ENCODE results near the gene BPIFB6. TPM values are rescaled to one million over a fixed set of nuclear protein-coding genes. Genes with fewer than 3 reads are reported as not detected.

The BPIFB6 gene
- total RNA-seq, 3 donors from 2014 or later, result not detected

DNA sequence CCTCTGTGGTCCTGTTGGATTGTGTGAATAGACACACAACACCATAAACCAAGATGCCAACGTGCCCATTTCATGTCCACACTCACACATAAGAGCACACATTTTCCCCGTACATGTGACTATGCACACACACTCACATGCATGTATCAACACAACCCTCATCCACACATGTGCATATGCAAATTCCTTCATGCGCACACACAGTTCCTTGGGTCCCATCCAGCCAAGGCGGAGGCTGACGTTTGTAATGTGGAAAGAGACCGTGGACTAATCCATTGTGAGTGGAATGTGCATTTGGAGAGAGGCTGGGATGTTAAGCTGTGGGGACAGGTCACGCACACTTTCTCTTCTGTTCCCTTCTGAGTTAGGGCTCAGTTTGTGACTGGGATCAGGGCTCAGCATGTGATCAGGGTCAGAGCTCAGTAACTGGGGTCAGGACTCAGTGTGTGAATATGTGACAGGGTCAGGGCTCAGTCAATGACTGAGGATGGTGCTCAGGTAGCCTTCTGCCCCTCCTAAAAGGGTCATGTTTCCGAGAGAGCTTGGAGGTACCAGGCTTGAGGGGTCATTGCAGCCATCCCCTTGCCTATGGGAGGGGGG is 24.6 kb upstream of the BPIFB6 start:
- intact Hi-C loops (cut with DNase I; ENCODE audit: low total_unique reads), result no loop called here
- TF ChIP-seq POLR2A (IDR thresholded peaks at IDR 0.05), result no peak
- no peak for TF ChIP-seq POLR2AphosphoS5 (IDR thresholded peaks at IDR 0.05)
- TF ChIP-seq CTCF (IDR thresholded peaks at IDR 0.05), result no peak
- no peak overlapping the region for H3K4me3 ChIP-seq
- H3K4me1 ChIP-seq, result no peaks in the 10 kb centered on the region
- no peaks in the 10 kb centered on the region for H3K36me3 ChIP-seq
- peaks cover 0 to 6% of the 10 kb centered on the region in 2 donors for H3K9me3 ChIP-seq
- no peaks in the 10 kb centered on the region for H3K27me3 ChIP-seq
- DNase-seq (ENCODE audit: low spot score in 2 of 2), result no peak
- H3K27ac ChIP-seq, result no peak overlapping the region

DNA sequence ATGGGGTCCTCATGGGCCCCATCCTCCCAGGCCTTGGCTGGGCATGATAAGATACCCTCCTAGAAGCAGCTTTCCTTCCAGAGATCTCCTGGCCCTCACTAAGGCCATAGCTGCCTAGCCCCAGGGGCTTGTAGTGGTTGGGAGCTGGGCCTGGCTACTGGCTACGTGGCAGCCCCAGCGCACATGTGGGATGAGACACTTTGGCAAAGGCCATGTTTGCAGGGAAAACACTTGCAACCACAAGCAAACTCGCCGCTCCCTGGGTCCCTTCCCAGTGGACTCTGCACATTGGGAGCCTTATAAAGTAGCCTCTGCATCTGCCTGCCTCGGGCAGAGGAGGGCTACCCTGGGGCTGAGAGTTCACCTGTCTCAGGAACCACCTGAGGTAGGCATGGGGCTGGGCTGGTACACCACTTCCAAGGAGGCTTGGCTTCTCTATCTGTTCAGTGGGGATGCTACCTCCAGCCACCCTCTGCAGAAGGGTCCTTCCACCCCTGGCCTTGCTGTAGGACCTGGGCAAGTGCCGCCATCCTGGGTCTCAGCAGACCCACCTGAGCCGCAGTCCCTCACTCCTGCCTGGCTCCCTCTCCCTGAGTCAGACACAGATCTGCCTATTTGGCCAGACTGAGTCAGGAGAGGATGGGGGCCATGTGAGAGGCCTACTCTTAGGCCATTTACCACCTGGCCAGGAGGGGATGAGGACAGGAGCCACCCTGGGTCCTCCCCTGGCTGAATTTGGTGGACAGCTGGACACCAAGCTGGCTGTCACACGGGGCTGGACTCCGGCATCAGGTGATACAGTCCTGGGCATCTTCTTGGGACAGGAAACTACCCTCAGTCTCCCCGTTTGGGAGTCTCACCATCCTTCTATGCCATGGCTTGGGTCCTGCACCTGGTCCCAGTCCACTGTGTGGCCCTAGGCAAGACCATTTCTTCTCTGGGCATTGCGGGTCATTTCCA is 23.8 kb upstream of the BPIFB6 start, which contains the start of gene BPIFB2:
Gene BPIFB2, plus strand, starts transcription at position 329 of the 960 bp plus-strand sequence. CDS start 871 bp downstream, outside the sequence.
- Histone ChIP-seq H3K4me1 (no peaks in the 10 kb centered on the region), H3K9me3 (peaks cover 0 to 6% of the 10 kb centered on the region in 2 donors), H3K27me3 (no peaks in the 10 kb centered on the region), H3K4me3 (no peak within 1 kb of the TSS), H3K27ac (no peak within 1 kb of the TSS), H3K36me3 (no peaks in the 10 kb centered on the region)
- TF ChIP-seq POLR2A (IDR thresholded peaks at IDR 0.05) (no peak), POLR2AphosphoS5 (IDR thresholded peaks at IDR 0.05) (no peak), CTCF (IDR thresholded peaks at IDR 0.05) (no peak)
- DNase-seq (ENCODE audit: low spot score in 2 of 2), result peak in 1 of 2 donors; percentile 72
- intact Hi-C loops (cut with DNase I; ENCODE audit: low total_unique reads), result no loop called here

DNA sequence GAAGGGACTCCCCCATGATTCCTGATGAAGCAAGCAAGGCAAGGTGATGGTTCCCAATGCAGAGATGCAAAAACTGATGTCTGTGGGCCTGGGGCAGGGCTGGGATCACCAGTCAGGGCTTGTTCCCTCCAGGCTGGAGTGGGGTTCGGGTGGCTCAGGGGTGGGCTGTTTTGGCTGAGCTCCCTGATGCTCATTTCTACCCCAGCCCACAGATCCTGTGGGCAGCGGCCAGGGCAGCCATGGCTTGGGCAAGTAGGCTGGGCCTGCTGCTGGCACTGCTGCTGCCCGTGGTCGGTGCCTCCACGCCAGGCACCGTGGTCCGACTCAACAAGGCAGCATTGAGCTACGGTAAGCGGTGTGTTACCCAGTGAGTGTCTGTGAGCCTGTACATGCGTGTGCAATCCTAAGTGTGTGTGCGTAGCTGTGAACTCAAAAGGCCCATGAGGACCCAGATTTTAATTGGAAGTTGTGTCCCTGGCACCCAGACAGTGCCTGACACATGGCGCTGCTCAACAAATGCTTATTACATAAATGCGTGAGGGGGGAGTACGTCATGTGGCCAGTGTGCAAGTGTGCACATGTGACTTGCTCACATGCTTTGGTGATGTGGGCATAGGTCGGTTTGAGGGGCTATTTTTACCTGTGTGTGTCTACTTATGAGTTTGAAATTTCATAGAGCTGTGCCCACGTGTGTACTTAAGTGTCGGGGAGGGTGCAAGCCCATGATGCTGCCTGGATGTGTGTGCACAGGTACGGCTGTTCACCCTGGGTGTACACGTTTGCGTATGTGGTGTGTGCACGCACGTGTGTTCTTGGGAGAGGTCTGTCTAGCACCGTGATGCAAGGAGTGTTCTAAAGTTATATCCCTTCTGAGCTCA is 22.9 kb upstream of the BPIFB6 start:
- no peak for DNase-seq (ENCODE audit: low spot score in 2 of 2)
- H3K27ac ChIP-seq, result no peak overlapping the region
- no peaks in the 10 kb centered on the region for H3K36me3 ChIP-seq
- H3K27me3 ChIP-seq, result no peaks in the 10 kb centered on the region
- H3K9me3 ChIP-seq, result peaks cover 0 to 6% of the 10 kb centered on the region in 2 donors
- TF ChIP-seq CTCF (IDR thresholded peaks at IDR 0.05), result no peak
- no peak for TF ChIP-seq POLR2AphosphoS5 (IDR thresholded peaks at IDR 0.05)
- no peak for TF ChIP-seq POLR2A (IDR thresholded peaks at IDR 0.05)
- H3K4me1 ChIP-seq, result no peaks in the 10 kb centered on the region
- no peak overlapping the region for H3K4me3 ChIP-seq
- intact Hi-C loops (cut with DNase I; ENCODE audit: low total_unique reads), result no loop called here

GRCh38 chr20:33009214-33010132 is 22.0 kb upstream of the BPIFB6 start:
- TF ChIP-seq POLR2AphosphoS5 (IDR thresholded peaks at IDR 0.05) (no peak), CTCF (IDR thresholded peaks at IDR 0.05) (no peak), POLR2A (IDR thresholded peaks at IDR 0.05) (no peak)
- DNase-seq (ENCODE audit: low spot score in 2 of 2), result no peak
- no peaks in the 10 kb centered on the region for H3K27me3 ChIP-seq

More at GRCh38 chr20:33009214-33010132, 22.0 kb upstream of the BPIFB6 start:
- Histone ChIP-seq H3K9me3 (peaks cover 0 to 6% of the 10 kb centered on the region in 2 donors), H3K4me3 (no peak overlapping the region), H3K36me3 (no peaks in the 10 kb centered on the region), H3K4me1 (no peaks in the 10 kb centered on the region), H3K27ac (no peak overlapping the region)
- intact Hi-C loops (cut with DNase I; ENCODE audit: low total_unique reads), result no loop called here

Measured in breast epithelium (tissue), 4 donors.